Stimulated activated CD4-positive, alpha-beta T cell treated with anti-CD3 and anti-CD28 coated beads, TNF-alpha, amount 100 ng/mL, for 48 hours (primary cell): Measurements from ENCODE around the gene RIC8A.
"Not testable (repeated sequence)": the region's sequence is repeated elsewhere in the genome, so short reads cannot be mapped to it uniquely, and the experiment has no call there.

ENCODE experiments used
- DNase-seq, 3 donors: peaks; one replicate each; pipeline ENCODE4 v3.0.0-alpha.2; 2020; ENCODE audit warnings: low read depth in 3 of 3

Gene RIC8A

DNA sequence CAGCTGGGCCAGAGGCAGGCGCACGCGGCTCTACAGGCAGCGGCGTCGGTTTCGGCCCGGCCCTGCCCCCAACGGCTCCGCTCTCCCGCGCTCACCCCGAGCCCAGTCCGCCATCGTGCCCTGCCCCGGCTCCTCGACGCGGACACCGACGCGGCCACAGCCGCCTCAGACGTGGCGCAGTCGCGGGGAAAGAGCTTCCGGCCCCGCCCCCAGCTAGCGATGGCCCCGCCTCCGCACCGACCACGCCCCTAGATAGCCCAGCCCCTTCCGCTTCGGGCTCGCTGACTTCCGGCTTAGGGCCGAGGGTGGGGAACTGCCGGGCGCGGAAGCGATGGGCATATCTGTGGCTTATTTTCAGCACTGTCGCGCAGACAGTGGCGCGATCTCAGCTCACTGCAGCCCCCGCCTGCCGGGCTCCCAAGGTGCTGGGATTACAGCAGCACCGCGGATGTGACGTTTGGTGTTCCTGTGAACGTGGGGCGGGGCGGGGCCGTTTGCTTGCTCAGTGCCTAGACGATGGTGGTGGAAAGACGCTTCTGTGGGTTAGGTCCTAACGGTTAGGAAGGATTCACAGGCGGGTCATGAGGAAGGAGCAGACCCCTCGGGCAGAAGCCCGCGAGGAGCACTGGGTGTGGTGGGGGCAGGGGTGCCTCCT is at the start of gene RIC8A, which contains the start of gene BET1L:
RIC8A (plus strand) TSS at position 501 of the 655 bp plus-strand sequence. CDS start 1,147 bp downstream, outside the sequence.
BET1L (minus strand) TSS at position 192 of the 655 bp plus-strand sequence; CDS start at position 114, 78 bp downstream.
- DNase-seq = peak; percentile 90 to 97 (median 91)

DNA sequence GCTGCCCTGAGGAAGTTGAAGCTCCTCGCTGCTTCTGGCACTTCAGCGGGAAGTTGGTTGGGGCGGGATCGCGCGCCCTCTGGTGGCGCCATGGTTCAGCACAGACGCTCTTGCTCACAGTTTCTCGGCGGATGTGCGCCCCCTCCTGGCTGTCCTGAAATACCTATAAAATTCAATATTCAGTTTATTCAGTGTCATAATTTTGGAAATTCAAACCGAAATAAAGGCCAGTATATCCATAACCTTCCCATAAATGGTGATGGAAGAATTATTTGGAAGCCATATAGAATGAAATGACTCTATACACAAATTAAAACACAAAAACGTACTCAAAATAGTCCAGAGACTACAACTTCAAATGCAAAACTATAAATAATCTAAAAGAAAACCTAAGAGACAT is 27.3 kb upstream of the RIC8A start:
- not testable (repeated sequence) for DNase-seq

DNA sequence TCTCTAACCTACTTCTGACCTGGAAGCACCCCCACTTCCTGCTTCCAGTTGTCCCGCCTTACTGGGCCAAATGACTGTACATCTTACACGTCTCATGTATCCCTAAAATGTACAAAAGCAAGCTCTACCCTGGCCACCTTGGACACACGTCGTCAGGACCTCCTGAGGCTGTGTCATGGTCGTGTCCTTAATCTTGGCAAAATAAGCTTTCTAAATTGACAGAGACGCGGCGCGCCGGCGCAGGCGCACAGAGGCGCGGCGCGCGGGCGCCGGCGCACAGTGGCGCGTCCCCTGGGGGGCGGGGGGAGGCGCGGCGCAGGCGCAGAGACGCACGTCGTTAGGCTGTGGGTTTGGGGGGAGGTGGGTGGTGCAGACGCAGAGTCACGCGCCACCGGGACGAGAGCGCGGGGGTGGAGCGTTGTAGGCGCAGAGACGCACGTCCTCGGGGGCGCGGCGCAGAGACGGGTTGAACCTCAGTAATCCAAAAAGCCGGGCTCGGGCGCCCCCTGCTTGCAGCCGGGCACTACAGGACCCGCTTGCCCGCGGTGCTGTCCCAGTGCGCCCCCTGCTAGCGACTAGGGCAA is 18.2 kb upstream of the RIC8A start:
- DNase-seq = not testable (repeated sequence)

DNA sequence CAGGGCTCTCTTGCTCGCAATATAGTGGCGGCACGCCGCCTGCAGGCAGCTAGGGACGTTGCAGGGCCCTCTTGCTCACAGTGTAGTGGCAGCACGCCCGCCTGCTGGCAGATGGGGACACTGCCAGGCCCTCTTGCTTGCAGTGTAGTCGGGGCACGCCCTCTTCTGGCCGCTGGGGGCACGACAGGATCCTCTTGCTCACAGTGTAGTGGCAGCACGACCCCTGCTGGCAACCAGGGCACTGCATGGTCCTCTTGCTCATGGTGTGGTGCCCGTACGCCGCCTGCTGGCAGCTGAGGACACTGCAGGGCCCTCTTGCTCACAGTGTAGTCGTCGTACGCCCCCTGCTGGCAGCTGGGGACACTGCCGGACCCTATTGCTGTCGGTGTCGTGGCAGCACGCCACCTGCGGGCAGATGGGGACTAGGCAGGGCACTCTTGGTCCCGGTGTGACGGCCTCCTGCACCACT is 17.6 kb upstream of the RIC8A start:
- DNase-seq = peak in 1 of 3 donors; percentile 74

DNA sequence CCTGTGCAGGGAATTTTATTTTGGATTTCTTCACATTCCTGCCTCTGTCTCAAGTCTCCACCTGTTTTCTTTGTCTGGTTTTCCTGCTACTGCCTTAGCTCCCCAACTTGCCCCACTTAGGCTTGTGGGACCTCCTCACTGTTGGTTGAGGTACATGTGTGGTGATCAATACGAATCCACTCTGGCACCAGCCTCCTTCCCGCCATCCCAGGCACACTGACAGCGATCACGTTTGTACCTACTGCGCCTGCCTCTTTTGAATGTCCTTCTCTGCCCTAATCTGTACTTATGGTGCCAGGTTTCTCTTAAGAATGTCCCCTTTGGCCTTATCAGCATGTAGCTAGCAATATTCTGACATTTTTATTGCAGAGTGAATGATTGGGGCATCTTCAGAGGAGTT is 17.0 kb upstream of the RIC8A start:
- not testable (repeated sequence) for DNase-seq

DNA sequence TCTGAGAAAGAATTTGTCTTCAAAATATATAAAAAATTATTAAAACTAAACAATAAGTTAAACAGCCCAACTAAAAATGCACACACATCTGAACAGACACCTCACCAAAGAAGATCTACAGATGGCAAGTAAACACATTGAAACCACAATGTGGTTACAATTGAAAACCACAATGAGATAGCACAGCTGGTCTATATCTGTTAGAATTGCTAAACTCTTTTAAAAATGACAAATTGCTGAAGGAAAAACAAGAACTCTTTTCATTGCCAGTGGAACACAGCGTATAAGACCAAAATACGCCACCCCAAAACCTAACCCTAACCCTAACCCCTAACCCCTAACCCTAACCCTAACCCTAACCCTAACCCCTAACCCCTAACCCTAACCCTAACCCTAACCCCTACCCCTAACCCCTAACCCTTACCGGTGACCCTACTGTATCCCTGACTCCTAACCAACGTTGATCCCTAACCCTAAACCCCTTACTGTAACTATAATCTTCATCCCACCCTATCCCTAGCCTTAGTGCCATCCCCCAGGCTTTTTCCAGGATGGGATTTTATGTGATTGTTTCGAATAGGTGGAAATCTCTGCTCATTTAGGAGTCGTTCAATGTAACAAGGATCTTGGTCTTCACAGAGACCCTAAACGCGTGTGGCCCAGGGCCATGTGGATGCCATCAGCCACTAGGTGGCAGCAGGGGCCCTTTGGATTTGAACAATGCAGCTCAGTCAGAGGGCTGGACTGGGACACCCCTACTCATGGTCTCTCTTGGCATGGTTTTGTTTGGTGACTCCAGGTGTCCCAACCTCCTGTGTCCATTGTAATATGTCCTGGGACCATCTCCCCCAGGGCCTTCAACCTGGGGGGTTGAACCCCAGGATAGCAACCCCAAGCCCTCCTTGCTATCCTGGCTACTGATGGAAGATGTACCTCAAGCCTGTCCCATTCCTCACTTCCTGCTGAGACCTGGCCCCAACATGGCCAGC is 15.7 kb upstream of the RIC8A start:
- DNase-seq = peak in 1 of 3 donors; percentile 39

DNA sequence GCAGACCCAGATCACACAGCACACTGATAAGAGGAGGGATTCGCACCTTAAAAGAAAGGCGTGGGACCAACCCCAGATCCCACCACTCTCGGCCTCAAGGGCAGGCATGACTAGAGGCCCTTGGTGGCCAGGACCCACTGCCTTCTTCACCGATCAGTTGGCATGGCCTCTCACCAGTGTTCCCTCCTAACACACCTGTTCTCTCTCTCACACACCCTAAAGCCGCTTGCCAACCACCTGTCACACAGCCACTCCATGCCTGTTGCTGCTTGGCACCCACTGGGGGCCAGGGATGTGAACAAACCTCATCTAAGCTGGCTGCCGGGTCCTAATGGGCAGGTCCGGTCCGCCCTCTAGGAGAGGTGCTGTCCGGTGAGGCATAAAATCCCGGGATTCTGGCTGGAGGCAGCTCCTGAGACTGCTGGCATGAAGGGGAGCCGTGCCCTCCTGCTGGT is 14.8 kb upstream of the RIC8A start, which contains the start of gene SCGB1C1:
SCGB1C1 (plus strand) TSS at position 405 of the 455 bp plus-strand sequence; CDS start at position 427, 22 bp downstream.
- not testable (repeated sequence) for DNase-seq

DNA sequence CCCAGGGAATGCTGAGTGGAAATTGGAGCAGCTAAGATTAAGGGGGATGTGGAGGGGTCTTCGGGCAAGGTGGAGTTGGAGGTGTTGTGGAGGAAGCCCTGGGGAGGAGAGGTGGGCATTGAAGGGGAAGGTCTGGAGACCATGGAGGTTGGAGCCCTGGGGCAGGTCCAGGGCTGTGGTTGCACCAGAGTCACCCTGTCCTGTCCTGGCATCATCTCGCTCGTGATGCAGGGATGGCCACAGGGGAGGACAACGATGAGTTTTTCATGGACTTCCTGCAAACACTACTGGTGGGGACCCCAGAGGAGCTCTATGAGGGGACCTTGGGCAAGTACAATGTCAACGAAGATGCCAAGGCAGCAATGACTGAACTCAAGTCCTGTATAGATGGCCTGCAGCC is 14.0 kb upstream of the RIC8A start:
- not testable (repeated sequence) for DNase-seq

DNA sequence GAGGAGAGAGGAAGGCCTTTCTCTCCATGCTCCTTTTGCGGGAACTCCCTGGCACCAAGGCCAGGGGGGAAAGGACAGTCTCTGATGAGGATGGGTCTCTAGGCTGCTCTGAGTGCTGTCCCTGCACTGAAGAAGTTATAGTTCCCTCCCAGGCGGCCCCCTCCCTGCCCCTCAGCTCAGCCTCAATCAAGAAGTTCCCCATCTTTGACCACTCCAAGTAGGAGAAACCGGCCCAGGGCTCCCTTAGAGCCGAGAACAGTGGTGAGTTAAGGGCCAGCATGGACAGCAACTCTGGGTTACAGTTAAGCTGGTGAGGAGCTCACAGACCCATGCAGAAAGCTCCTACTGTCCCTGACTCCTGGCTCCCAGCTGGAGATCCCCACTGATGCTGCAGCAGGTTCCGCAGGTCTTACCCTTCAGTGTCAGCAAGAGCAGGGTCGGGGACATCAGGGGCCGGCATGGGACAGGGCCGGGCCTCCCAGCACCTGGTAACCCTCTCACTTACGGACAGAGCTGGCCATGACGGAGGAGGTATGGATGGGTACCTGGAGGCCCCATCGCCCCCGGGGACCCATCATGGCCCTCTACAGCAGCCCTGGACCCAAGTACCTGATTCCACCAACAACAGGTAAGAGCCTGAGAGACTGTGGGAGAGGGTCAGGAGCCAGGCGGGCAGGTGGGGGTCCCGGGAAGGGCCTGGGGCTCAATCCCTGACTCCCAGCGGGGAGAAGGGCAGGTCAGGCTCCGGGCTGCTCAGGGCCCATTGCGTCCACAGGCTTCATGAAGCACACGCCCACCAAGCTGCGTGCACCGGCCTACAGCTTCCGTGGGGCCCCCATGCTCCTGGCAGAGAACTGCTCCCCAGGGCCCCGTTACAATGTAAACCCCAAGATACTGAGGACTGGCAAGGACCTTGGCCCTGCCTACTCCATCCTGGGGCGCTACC is 10.4 kb upstream of the RIC8A start:
- DNase-seq = no peak

DNA sequence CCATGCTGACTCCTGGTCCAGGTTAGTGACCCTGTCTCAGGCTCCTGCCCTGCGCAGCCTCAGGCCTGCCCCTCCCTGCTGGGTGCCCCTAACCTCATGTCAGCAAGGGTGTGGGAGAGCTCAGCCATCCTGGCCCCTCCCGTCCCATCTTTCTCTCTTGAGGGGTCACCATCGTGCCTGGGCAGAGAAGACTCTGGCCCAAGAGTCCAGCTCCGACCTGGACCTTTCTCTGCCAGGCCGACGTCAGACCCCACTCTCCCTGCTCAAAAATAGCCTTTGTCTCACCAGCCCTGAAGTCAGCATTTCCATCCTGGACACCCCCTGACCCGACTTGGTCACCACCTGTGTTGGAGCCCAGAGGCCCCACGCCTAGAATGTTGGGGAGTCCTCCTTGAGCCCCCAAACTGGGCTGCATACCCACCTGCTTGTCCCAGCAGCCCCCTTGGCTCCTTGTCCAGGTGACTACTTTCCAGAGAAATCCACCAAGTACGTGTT is 9.7 kb upstream of the RIC8A start:
- DNase-seq = no peak

DNA sequence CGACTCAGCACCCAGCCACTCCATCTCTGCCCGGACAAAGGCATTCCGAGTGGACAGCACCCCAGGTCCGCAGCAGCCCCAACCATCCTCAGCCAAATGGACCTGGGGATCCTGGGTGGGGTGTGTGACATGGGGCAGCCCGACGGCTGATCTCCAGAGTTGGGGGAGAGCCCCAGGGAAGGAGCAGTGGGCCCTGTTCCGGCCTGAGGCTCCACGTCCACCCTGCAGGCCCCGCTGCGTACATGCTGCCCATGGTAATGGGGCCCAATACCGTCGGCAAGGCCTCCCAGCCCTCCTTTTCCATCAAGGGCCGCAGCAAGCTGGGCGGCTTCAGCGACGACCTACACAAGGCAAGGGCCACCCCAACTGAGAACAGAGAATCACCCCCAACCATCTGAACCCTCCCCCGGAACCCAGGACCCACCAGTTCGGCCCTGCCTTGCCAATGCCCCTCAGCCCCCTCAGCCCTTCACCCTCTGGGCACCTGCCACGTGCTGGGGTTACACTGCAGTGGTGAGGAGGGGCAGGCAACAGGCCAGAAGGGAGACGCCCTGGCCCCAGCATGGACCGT is 9.2 kb upstream of the RIC8A start:
- DNase-seq = no peak

DNA sequence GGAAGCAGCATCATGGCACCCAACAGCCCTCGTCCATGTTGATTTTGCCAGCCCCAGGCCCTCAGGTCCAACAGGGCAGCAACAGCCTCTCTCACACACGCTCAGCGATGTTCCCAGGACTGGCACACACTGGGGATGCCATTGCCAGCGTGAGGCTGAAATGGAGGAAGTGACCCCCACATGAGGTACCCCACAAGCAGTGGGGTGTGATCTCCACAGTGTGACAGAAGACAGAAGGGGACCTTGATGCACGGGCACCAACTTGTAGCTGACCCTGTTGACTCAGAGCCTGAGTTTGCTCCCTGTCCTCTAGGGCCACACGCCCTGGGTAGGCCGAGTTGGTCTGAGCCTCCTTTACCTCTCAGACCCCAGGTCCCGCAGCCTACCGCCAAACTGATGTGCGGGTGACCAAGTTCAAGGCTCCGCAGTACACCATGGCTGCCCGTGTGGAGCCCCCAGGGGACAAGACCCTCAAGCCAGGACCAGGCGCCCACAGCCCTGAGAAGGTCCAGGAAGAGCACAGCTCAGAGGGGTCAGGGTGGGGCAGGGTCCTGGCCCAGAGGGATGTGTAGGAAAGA is 8.4 kb upstream of the RIC8A start:
- no peak for DNase-seq

DNA sequence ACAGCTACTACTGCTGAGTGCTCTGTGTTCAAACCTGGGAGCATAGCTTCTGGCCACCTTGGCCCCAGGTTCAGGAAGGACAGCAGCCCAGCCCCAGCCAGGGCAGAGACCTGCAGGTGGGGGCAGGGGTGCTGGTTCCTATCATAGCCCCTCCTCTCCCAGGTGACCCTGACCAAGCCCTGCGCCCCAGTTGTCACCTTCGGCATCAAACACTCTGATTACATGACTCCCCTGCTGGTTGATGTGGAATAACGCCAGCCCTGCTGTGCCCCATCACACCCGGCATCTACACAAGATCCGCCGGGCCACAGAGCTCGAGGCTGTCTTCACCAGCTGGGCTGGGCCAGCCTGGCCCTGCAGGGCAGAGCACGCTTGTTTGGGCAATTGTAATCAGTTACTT is 7.7 kb upstream of the RIC8A start:
- DNase-seq = no peak

DNA sequence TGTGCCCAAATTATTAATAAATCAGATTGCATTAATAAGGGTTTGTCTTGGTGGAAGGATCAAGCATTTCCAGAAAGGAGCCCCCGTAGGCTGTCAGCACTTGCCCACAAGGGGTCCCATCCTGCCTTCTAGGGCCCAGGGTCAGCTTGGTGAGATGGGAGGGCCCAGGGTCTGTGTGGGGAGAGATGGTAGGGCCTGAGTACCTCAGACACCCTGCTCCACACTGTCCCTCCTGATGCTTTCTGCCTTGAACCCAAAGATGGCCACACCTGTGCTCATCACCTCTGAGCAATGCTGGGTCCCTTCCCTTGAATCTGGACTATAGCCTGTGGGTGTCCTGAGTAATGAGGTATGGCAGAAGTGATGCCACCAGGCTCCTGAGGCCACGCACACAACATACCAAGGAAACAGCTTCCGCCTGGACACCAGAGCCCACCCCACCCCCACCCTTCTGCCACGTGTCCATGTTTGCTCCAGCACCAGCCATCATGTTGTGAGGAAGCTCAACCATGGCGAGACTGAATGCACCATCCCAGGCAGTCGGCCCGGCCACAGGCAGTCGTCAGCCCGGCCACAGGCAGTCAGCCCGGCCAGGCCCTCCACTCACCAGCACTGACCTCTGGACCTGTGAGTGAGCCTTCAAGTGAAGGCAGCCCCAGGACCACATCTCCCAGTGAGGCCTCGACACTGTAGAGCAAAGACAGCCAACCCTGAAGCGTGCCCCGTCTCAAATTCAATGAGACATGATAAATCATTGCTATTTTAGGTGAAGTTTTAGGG is 7.1 kb upstream of the RIC8A start:
- no peak for DNase-seq

DNA sequence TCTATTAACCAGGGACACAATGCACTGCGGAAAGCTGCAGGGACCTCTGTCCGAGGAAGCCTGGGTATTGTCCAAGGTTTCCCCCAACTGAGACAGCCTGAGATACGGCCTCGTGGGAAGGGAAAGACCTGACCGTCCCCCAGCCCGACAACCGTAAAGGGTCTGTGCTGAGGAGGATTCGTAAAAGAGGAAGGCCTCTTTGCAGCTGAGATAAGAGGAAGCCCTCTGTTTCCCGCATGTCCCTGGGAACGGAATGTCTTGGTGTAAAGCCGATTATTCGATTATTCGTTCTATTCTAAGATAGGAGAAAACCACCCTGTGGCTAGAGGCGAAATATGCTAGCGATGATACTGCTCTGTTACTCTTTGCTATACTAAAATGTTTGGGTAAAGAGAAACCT is 5.5 kb upstream of the RIC8A start:
- no peak for DNase-seq

DNA sequence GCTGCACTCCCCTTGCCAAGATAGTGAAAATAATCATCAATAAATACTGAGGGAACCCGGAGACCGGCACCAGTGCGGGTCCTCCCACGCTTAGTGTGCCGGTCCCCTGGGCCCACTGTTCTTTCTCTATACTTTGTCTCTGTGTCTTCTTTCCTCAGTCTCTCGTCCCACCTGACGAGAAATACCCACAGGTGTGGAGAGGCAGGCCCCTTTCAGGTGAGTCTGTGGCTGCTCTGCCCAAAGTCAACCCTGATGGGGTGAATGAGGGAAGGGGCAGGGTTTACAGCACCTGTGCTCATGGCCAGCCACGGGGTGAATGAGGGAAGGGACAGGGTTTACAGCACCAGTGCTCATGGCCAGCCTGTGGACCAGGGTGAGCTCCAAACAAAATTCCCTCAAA is 5.0 kb upstream of the RIC8A start:
- DNase-seq = no peak

DNA sequence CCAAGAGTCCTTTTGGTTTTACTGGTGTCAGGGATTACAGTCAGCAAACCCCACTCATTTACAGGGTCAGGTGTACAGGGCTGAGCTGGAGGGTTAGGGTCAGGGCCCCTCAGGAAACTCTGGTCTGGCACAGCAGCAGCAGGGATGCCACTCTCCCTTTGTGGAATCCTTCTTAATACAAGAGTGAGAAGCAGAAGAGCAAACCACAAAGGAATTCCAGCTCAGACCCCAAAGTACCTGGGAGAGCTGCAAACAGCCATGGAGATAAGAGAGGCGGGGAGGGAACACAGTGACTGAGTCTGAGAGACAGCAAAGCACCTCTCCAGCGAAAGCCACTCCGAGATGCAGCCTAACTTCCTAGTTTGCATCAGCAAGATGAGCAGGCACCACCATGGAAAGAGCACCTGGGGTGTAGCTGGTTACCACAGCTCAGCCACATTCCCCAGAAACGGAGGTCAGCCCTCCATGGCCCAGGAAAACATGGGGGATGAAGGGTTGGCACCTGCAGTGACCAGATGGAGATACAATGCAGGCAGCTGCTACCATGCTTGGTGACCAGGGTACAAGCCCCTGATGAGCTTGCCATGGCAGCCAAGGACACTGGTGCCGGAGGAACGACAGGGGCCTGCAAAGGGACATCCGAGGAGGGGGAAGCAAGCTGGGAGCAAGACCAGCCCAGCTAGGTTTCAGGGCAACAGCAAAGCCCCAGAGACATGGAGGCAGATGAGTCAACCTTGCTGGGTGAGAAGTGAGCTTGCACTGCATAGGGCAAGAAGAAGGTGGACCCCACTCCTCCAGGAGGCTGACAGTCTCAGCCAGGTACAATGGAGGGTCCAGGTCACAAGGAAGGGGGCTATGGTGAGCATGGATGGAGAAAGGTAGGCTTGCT is 4.2 kb upstream of the RIC8A start:
- DNase-seq = no peak
